Measurements from ENCODE around the gene DBNDD1.
"Not testable (repeated sequence)": the region's sequence is repeated elsewhere in the genome, so short reads cannot be mapped to it uniquely, and the experiment has no call there.

The DBNDD1 gene

DNA sequence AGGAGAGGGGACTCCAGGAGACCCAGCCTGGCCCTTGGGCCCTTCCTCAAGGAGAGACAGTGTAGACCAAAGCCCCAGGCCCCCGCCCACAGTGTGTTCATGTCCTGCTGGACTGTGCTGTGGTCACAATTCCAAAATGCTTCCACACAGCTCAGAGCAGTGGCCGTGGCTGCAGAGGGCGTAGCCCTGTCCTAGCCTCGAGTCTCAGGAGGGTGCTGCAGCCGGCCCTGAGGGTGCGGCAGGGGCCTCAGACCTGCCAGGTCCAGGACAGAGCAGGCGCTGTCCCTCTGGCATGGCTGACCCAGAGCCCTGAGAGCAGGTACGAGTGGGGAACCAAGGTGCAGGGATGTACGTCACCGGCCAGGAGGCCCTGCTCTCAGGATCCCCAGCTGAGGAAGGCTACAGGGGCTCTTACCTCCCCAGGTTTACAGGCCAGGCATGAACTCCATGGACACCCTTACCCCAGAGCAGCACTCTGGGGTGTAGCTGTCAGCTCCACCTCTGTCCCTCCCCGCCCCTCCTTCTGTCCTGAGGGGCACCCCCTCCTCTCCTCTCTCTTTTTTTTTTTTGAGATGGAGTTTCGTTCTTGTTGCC, 7.3 kb downstream of the DBNDD1 start:
- DNase-seq (ENCODE audit: low read depth), result no peak

DNA sequence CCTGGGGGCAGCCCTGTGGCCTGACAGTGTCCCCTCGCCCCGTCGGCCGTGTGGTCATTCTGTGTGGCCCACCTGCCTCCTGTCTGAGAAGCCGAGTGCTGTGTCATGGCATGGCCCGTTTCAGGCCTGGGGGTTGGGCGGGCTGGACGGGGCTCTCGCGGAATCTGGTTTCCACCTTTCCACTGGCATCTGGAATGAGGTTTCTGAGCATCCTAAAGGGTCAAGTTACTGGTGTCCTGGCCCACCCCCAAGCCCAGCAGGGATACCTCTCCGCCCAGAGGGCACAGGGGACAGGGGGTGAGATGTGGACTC, 7.8 kb downstream of the DBNDD1 start:
- no peak for DNase-seq (ENCODE audit: low read depth)

DNA sequence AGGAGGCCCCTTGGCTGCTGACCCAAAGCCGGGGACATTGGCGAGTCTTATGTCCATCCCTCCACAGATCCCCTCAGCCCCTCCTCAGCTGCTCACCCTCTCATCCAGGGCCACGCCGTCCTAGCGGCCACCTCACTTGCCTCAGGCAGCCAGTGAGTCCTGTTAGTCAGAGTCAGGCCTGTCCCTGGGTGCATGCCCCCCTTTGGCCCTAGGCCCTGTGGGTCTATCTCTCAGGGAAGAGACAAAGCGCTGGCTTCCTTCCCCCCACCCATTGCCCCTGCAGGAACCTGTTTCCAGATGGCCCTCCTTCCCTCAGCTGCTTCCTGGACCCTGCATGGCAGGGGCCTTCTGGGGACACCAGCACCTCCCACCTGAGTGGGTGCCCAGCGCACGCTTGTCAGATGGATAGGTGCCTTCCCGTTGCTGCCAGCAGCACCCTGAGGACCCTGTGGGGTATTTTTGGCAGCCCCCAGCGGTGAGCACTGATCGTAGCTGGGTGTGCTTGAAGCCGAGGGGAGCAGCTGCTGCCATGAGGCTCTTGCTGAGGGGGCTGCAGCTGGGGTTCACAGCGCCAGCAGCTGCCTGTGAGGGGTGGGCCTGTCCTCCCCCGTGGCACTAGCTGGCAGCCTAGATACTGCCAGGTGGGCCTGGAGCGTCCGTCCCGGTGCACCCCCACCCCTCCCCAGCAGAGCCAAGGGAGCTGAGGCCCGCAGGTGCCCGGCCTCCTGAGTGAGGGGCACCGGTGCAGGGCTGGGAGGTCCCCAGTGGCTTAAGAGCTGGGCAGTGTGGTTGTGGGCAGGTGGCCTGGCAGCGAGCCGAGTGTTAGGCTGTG, 8.4 kb downstream of the DBNDD1 start:
- DNase-seq (ENCODE audit: low read depth), result no peak

GRCh38 chr16:90009172-90009899, 9.9 kb downstream of the DBNDD1 start:
- DNase-seq (ENCODE audit: low read depth), result no peak

GRCh38 chr16:90008708-90009145, 10.5 kb downstream of the DBNDD1 start:
- peak; percentile 50 for DNase-seq (ENCODE audit: low read depth)

DNA sequence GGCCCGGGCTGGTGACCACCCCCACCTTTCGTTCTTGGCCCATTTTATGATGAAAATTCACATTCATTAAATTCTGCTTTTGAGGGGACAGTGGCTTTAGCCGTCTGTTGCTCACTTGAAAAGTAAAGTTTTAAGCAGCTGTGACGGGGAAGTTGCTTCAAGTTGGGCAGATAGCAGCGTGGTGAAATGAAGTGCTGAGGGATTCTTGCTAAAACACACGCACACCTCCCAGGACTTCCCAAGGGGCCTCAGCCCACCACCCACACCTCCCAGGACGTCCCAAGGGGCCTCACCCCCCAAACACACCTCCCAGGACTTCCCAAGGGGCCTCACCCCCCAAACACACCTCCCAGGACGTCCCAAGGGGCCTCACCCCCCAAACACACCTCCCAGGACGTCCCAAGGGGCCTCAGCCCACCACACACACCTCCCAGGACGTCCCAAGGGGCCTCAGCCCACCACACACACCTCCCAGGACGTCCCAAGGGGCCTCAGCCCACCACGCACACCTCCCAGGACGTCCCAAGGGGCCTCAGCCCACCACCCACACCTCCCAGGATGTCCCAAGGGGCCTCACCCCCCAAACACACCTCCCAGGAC, 11.5 kb downstream of the DBNDD1 start:
- not testable (repeated sequence) for DNase-seq (ENCODE audit: low read depth)

DNA sequence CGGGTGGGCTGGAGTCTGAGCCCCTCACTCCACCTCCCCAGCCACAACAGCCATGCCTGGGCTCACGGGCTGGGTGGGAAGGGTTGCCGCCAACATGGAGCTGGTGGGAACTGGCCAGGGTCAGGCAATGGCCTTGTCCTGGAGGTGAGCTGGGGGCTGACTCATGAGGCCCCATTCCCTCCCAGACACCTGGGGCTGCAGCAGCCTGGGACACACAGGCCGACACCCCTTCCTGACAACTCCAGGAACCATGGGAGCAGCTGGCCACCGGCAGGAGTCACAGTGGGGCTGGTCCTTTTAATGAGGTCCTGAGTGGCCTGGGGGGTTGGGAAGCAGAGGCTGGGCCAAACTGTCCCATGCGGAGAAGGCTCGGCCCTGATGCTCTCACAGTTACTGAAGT, 12.2 kb downstream of the DBNDD1 start:
- no peak for DNase-seq (ENCODE audit: low read depth)

- no peak for DNase-seq (ENCODE audit: low read depth)
Observed at GRCh38 chr16:90005956-90006663, 13.1 kb downstream of the DBNDD1 start.

DNA sequence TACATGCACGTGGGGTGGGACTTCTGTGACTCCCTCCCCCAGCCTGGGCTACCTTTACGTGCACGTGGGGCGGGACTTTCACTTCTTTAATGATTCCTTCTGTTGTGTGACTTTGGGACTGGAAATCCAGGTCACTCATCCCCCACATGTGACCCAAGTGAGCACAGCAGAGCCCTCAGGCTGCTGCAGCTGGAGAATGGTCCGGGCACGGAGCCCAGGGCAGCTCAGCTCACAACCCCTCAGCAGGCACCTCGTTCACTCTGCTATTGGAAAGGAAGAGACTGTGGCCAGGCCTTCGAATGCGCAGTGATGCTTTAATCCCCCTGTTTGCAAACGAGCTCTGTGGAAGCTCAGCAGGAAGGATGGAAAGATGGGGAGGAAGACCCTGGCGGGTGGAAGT, 14.7 kb downstream of the DBNDD1 start:
- DNase-seq (ENCODE audit: low read depth), result no peak

DNA sequence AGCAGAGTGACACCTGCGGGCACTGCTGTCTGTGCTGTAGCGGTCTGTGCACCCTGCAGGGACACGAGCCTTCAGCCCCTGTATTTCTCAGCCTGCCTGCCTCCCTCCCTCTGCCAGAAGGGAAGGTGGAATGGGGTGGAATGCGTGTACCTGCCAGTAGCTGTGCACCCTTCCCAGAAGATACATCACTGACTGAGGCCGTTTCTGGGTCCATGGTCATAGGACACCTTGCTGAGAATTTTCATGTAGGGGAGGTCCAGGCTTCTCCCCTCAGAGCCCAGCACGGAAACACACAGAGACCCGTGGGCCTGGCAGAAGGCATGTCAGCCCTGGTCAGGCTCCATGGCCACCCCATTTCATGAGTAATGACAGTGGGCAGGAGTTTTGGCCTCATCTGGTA, 16.5 kb downstream of the DBNDD1 start:
- DNase-seq (ENCODE audit: low read depth), result no peak

DNA sequence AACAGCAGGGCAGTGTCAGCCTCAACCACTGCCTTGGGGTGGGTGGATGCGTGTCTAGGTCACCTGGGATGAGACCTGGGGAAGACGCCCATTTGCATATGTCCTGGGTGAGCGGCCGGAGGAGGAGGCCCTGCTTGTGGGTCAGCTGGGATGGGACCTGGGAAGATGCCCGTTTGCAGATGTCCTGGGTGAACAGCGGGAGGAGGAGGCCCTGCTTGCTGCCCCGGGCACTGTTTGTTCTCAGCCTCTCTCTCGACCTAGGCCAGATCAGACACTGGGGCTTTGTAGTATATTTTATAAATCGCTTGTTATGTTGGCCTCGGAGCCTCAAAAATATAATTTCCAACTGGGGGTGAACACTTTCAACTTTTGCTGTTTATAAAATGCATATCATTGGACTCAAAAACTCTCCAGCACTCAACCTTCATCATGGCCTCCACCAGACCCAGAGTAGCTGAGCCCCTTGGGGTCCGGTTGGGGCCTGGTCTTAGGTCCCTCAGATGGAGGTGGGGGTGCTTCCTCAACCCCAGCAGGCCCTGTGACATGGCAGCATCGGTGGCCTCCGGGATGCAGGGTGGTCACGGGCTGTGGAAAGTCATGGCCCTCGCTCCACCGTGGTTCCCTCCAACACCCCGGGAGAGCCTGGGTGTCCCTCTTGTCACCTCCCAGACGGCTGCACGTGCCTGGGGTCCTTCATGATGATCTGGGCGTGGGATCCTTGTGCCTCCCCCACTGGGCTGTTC, 17.3 kb downstream of the DBNDD1 start:
- no peak for DNase-seq (ENCODE audit: low read depth)

DNA sequence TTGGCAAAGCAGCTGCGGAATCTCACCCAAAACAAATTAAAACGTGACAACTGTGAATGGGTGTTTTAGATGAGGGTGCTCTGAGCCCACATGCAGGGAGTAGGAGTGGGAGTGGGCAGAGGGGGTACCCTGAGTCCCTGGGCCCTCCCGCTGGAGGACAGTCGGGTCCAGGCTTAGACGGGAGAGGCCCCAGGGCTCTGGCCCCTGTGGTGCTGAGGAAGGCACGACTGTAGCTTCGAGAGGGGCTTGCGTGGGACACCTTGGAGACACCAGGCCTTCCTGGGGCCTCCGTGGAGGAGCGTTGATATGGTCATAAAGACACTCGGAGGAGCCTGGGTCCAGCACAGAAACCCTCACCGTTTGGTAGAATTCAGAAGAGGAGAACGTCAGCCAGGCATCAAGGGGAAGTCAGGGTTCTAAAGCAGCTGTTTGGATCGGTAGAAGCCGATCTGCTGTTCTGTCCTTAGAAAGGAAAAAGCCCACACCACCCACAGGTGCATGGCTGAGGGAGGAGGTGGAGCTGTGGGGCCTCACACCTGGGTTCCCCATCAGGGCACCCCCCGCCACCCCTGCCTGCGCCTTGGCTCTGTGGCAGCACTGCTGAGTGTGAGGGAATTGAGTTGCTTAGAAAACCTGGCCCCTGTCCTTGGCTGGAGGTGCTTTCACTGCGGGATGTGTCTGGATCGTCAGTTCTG, 18.4 kb downstream of the DBNDD1 start:
- no peak for DNase-seq (ENCODE audit: low read depth)

- no peak for DNase-seq (ENCODE audit: low read depth)
Observed at GRCh38 chr16:89999831-90000574, 19.3 kb downstream of the DBNDD1 start.

- no peak for DNase-seq (ENCODE audit: low read depth)
Observed at GRCh38 chr16:89996178-89996489, 23.1 kb downstream of the DBNDD1 start.

DNA sequence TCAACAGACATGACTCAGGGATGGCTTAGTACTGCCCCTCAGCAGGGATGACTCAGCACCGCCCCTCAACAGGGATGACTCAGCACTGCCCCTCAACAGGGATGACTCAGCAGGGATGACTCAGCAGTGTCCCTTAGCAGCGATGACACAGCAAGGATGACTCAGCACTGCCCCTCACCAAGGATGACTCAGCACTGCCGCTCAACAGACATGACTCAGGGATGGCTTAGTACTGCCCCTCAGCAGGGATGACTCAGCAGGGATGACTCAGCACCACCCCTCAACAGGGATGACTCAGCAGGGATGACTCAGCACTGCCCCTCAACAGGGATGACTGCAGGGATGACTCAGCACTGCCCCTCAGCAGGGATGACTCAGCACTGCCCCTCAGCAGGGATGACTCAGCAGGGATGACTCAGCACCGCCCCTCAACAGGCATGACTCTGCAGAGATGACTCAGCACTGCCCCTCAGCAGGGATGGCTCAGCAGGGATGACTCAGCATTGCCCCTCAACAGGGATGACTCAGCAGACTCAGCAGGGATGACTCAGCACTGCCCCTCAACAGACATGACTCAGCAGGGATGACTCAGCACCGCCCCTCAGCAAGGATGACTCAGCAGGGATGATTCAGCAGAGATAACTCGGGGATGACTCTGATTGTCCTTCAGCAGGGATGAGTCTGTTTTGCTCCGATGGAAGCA, 23.6 kb downstream of the DBNDD1 start:
- DNase-seq (ENCODE audit: low read depth), result not testable (repeated sequence)

- not testable (repeated sequence) for DNase-seq (ENCODE audit: low read depth)
Observed at GRCh38 chr16:89994721-89995474, 24.4 kb downstream of the DBNDD1 start.

- DNase-seq (ENCODE audit: low read depth), result no peak
Observed at GRCh38 chr16:89994389-89994720, 24.9 kb downstream of the DBNDD1 start.

DNA sequence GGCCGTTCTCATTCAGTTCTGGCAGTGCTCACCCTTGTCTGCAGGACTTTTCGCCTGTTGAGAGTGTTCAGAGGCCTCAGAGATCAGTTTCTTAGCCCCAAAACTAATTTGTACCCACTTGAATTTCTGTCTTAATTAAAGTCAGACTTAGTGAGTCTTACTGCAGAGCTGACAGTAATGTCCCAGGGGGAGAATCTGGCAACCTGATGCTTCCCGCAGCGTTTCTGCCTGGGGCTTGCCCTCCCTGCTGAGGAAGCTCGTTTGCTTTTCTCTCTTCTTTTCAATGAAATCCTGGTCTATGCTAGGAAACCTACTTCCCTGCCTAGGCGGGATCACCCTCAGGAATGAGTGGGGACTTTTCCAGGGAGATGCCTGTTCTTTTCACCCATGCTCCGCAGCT, 25.3 kb downstream of the DBNDD1 start:
- no peak for DNase-seq (ENCODE audit: low read depth)

- no peak for DNase-seq (ENCODE audit: low read depth)
Observed at GRCh38 chr16:89993377-89993776, 25.9 kb downstream of the DBNDD1 start.
